GM21390 (cell line): ENCODE measurements around the gene PHF2.
"Not testable (repeated sequence)": the region's sequence is repeated elsewhere in the genome, so short reads cannot be mapped to it uniquely, and the experiment has no call there.

Source experiments
- ATAC-seq: cut with Tn5 transposase; IDR thresholded peaks from one replicate; pipeline ENCODE4 v1.9.1; 2021; ENCODE audit not compliant: unreplicated experiment

Gene PHF2

DNA sequence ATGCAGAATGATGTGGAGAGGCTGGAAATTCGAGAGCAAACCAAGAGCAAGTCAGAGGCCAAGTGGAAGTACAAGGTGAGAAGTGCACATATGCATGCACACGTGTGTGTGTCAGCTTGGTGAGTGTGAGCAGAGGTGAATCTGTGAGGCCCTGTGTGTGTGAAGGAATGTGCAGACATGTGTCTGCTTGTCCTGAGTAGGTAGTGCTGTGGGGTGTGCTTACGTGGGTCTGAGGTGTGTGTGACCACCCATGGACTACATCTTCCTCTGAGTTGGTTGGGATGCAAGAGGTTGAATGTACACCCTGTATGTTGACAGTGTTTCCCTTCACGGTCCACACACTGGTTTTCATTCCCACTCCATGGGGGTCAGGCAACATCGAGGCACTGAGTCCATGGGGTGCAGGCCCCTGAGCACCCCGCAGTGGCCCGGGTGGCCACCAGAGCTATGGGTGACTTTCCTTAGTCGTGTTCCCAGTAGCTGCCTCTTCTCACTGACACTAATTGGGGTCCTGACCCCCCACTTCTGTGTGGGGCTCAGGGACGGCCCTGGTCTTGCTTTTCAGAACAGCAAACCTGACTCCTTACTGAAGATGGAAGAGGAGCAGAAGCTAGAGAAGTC, 86.7 kb downstream of the PHF2 start:
- no peak for ATAC-seq

DNA sequence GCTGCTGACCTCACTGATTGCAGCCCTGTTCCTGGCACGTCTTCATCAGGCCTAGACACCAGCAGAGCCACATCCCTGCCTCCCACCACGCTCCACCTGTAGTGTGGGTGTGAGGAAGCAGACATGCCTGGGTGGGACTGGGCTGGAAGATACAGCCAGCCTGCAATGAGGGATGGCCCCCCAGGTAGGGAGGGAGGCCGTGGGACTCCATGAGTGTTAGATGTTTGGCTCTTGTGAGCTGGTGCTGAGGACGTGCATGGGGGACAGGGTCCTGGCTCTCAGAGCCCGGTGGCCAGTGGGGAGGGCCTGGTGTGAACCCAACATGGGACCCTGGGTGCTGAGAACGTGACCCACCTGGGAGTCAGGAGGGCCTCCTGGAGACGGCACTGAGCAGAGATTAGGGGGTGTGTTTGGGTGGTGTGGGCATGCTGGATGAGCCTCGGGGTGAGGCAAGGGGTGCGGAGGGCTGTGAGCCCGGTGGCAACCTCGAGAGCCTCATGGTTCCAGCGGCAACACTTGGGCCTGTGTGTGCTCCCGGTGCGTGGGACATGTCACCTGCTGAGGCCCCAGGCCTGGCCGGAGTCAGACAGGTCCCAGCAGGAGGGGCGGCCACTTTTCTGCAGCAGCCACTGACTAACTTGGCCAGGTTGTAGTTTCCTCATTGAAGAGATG, 87.6 kb downstream of the PHF2 start:
- ATAC-seq = no peak

DNA sequence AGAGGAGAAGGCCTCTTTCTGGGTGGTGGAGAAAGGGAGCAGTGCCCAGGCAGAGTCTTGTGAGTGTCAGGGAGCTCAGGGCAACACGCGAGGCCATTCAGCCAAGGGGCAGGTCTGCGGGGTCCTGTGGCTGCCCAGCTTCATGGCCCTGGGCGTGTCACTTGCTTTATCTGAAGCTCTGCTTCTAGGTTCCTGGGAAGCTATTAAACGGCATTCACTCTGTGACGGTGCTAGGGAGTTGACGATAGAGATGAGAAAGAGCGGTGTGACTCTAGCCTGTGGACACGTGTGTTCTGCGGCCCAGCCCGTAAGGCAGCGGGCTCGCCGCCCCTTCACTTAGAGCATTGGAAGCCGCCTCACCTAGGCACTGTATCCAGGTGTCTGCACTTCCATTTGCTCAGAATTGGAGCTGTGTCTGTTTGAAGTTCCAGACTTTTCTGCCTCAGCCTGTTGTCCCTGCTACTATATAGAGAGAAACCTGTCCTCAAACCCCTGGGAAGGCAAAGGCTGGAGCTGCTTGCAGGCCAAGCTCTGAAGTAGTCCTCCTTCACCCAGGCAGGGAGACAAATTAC, 88.3 kb downstream of the PHF2 start:
- no peak for ATAC-seq

DNA sequence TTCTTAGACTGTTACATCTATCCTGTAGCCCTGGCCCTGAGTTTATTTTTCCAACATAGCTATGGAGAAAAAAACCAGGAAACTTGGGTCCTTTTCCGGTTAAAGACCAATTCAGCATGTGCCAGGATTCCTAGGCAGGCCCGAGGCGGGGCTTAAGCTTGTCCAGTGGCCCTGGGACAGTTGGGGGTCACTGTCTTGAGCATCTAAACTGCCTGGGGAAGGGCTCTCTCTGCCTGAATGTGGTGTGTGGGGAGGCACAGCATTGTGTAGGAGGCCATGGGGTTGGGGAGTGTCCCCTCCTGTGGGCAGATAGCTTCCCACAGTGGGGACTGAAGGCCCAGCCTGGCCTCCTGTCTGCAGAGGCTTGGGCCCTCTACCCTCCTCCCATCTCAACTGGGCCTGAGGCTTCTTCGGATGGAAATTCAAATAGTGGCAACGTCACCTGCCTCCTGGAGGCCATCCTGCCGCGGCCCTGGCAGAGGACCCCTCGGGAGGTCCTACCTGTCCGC, 88.8 kb downstream of the PHF2 start:
- no peak for ATAC-seq

DNA sequence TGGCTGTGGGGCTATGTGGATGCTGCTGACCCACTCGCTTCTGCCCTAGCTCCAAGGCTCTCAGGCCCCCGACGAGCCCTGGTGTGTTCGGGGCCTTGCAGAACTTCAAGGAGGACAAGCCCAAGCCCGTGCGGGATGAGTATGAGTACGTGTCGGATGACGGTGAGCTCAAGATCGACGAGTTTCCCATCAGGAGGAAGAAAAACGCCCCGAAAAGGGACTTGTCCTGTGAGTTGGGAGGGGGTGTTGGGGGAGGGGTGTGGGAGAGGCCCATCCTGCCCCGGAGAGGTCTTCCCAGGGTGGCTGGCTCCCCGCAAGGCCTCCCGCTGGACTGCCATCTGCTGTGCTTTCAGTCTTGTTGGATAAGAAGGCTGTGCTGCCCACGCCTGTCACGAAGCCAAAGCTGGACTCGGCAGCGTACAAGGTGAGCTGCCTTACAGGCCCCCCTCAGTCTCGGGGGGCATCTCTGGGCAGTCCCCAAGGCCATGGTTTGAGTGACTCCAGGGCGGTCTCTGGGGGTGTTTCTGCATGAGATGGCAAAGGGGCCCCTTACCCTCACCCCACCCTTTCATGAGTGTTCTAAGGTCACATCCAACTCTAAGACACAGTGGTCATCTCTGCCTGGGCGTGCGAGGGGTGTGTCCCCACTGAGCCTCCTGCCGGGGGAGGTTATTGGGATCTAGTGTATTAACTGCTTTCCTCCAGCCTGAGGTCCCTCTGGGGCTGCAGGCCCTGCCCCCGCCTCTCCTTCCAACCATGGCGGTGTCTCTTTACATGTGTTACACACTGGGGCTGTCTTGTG, 89.5 kb downstream of the PHF2 start:
- ATAC-seq = no peak

DNA sequence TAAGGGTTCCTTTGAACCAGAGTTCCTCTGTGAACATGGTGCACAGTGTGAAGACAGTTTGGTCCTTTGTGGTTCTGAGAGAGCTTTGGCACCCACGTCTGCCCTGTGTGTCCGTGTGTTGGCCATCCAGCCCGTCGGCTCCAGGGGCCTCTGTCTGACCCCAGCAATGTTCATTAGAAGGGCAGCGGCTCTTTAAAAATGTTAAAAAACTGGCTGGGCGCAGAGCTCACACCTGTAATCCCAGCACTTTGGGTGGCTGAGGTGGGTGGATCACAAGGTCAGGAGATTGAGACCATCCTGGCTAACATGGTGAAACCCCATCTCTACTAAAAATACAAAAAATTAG, 90.0 kb downstream of the PHF2 start:
- ATAC-seq = not testable (repeated sequence)

DNA sequence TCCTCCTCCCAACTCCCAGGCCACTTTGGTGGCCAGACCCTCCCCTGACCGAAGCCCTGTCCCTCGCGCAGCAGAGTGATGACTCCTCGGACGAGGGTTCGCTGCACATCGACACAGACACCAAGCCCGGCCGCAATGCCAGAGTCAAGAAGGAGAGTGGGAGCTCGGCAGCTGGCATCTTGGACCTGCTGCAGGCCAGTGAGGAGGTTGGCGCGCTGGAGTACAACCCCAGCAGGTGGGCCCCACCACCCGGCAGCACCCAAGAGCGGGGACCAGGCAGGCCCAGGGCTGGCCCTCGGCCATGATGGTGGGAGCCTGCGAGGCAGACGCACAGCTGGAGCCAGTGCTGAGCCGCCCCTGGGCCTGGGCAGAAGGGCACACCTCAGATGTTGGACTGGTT, 90.6 kb downstream of the PHF2 start:
- ATAC-seq = no peak

DNA sequence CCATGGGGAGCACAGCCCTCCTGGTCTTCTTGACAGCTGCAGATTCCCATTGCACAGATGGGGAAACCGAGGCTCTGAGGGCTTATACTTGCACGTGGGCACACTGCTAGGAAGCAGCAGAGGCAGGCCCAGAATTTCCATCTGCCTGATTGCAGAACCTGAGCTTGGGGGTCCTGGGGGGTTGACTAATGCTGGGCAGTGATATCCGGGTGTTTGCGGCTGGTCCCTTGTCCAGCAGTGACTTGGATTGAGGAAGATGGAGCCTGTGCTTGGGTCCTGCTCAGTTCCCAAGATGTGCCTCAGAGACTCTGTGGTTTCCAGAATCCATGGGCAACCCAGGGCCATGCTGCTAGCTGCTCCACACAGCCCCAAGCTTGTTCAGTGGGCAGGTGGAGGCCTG, 91.2 kb downstream of the PHF2 start:
- ATAC-seq = no peak

DNA sequence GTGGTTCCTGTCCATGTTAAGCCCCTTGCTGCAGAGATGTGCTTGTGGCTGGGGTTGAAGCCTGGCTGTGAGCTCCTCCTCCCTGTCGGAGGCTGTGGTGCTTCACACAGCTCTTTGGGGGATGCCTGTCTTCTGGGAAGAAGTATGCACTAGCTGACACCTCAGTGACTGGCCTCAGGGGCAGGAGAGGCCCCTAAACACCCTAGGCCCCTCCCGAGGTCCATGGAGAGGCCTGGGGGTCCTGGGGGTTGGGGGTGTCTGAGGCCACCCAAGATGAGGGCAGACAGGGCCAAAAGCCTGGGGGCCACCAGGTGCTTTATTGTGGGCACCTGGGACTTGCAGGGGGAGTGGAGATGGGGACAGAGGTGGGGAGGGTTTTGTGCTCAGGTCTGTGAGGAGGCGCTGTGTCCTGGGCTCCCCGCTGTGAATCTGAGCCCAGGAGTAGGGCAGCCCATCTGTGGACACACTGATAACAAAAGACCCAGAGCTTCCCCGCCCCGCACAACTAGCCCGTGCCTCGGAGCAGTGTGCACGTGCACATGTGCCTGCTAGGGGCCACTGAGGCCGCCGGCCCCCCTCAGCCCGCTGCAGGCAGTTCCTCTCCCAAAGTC, 92.0 kb downstream of the PHF2 start:
- ATAC-seq = no peak

DNA sequence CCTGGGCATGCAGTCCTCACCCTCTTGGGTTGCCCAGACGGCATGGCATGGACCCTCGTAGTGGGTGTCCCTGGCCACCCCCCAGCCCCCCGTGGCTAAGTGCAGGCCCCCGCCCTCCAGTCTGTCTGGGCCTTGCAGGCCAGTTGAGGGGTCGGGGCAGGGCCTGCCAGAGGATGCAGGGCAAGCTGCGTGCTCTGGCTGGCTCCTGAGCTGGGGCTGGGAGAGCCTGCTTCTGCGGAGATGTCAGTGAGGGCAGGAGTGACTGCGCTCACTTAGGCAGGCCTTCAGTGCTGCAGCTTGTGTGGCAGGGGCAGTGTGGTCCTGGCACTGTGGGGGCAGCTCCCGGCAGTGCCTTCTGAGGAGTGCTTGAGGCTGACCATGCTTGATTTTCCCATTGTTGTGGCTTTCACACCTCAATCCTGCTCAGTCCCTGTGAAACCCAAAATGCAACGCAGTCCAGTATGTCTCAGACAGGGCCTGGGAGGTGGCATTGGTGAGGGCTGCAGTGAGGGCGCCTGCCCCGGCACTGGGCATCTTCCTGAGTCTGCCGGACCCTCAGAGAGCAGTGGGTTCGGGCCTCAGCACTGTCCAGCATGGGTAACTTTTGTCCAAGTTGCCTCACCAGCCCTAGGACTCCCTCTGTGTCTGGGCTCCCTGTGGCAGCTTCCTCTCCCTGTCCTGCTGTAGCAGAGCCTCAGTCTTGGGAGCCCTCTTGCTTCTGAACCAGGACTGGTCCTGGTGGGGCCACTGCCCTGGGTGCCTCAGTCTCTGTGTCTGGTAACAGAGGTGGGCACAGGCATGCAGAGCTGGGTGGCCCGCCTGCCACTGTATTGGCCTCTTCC, 93.0 kb downstream of the PHF2 start:
- ATAC-seq = no peak

DNA sequence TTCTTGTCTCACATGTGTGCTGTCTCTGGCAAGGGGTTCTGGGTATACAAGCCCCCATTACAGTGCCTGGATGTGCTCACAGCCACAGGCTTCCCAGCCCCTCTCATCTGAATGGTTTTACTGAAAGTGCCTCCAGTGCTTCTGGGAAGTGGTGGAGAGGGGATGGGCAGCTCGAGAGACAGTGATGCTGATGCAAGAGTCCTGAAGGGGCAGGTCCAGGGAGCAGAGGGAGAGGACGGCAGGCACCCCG, 93.5 kb downstream of the PHF2 start:
- no peak for ATAC-seq

DNA sequence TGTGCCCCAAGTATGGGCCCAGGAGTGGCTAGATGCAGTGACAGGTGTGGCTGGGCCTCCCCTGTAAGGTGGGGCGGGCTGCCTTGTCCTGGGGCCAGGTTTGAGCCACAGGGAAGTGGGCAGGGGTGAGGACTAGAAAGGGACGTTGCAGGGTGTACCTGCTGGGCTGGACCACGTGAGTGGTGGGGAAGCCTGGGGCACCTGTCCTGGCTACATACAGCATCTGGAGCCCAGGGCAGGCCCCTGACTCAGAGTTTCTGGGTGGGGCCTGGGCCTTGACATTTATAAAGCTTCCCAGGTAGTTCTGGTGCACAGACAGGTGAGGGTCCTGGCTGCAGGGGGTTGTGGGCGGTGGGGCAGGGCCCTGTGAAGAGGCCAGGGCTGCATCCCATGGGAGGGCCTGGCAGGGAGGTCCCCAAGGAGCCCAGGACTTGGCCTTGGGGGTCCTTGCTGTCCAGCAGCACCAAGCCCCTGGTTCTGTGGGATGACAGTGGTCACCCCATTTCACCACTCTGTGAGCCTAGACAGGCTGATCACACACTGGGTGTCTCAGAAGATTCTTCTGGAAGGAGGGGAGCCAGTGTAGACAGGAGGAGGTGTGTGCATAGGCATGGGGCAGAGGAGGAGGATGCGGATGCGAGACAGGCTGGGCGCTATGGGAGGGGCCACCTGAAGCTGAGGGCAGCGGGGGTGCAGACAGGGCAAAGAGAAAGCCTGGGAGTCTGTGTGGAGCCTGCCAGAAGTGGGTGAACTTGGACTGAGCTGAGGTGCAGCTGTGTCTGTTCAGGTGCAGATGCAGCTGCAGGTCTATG, 94.0 kb downstream of the PHF2 start:
- no peak for ATAC-seq

DNA sequence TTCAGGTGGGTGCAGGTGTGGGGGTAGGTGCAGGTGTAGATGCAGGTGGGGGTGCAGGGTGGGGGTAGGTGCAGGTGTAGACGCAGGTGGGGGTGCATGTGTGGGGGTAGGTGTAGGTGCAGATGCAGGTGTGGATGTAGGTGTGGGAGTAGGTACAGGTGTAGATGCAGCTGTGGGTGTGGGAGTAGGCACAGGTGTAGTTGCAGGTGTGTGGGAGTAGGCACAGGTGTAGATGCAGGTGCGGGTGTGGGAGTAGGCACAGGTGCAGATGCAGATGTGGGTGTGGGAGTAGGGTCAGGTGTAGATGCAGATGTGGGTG, 94.6 kb downstream of the PHF2 start:
- no peak for ATAC-seq

DNA sequence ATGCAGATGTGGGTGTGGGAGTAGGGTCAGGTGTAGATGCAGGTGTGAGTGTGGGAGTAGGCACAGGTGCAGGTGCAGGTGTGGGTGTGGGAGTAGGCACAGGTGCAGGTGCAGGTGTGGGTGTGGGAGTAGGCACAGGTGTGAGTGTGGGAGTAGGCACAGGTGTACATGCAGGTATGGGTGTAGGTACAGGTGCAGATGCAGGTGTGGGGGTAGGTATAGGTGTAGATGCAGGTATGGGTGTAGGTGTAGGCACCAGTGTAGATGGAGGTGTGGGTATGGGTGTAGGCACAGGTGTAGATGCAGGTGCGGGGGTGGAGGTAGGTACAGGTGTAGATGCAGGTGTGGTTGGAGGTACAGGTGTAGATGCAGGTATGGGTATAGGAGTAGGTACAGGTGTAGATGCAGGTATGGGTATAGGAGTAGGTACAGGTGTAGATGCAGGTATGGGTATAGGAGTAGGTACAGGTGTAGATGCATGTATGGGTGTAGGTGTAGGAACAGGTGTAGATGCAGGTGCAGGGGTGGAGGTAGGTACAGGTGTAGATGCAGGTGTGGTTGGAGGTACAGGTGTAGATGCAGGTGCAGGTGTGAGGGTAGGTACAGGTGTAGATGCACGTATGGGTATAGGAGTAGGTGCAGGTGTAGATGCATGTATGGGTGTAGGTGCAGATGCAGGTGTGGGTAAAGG, 96.1 kb downstream of the PHF2 start:
- ATAC-seq = not testable (repeated sequence)

DNA sequence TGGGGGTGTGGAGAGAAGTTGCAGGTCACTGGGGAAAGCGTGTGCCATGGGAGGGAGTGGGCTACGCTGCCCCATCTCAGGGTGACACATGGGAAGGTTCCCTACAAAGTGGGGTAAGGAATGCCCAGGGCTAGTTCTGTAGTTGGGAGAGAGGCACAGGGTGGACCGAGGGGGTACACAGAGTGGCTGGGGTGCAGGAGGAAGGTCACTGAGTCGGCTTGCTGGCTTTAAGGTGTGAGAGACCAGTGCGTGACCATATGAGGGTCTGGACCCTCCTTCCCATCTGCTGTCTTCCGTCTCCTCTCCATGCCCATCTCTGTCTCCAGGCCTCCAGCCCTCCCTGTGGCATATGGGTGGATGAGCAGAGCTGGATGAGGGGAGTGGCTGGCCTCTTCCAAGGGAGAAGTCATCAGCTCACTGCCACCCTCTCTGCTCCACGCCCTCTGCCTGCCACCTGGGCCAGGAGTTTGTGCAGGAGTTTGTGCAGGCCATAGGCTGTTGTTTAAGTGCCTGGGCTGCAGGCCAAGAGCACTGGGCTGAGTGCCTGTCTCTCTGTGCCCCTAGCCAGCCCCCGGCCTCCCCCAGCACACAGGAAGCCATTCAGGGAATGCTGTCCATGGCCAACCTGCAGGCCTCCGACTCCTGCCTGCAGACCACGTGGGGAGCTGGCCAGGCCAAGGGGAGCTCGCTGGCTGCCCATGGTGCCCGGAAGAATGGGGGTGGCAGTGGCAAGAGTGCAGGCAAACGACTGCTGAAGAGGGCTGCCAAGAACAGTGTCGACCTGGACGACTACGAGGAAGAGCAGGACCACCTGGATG, 96.8 kb downstream of the PHF2 start:
- no peak for ATAC-seq

DNA sequence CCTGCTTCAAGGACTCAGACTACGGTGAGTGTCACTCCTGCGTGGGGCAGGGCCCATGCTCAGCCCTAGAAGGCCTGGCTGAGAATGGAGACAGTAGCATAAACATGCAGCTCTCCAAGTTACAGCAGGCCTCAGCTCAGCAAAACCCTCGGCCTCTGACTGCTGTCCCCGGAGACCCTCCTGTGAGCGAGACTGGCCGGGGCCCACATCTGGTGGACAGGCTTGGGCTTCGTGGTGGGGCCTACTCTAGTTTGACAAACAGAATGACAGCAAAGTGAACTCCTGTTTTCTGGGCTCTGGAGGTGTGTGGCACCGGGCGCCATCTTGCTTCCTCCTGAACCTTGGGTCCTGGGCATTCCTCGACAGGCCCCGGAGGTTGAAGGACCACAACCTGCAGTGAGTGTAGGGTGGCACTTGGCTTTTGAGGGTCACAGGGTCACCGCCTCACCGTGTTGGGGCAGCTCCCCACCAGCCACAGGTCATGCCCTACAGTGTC, 97.5 kb downstream of the PHF2 start:
- ATAC-seq = no peak

DNA sequence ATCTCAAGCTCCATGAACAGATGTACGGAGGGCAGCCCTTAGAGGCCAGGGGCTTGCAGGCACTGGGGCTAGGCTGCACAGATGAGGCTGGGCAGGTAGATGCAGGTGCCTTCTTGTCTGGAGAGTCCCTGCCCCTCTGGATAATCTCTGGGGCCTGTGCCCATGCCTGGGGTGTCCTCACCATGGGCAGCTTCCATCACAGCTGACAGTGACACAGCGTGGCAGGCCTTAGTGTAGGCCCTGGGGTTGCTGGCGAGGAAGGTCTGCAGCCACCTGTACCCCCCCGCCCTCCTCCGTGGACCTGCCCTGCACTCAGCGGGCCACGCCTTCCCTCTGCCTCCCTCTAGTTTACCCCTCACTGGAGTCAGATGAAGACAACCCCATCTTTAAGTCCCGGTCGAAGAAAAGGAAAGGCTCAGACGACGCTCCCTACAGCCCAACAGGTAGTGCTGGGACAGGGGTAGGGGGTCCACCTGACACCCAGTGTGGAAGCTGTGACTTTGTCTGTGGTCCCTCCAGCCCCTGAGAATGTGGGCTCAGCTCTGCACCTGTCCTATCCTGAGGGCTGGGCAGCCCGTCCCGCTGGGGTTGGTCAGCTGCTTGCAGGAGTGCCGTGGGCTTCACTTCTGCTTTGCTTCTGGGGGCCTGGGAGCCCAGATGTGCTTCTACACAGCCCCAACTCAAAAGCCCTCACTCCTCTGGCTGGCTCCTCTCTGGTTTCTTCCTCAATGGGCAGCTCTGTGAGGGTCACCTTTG, 98.4 kb downstream of the PHF2 start:
- ATAC-seq = no peak
